Measurements from ENCODE around the gene CEP72. TPM values are rescaled to one million over a fixed set of nuclear protein-coding genes. Genes with fewer than 3 reads are reported as not detected.

CEP72 gene
- total and polyA plus RNA-seq, 2 of the 13 experiments (the other 11 are each of a cell fraction or from before 2014, with no cell fraction given): 3.4 to 9.4 TPM

DNA sequence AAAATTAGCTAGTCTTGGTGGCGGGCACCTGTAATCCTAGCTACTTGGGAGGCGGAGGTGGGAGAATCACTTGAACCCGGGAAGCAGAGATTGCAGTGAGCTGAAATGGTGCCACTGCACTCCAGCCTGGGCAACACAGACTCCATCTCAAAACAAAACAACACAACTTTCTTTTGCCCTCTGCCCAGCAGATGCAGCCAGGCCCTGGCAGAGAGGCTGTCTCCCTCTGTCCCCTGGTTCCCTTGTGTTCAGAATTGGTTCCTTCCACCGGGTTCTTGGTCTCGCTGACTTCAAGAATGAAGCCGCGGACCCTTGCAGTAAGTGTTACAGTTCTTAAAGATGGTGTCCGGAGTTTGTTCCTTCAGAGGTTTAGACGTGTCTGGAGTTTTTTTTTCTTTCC, 30.2 kb upstream of the CEP72 start:
- 51% methylated on average over 9 of the region's 9 CpGs for WGBS (ENCODE audit: low lambda C conversion rate)
- Histone ChIP-seq H3K4me1 (ENCODE audit: insufficient read depth, low read length) (peaks cover 10% of the 10 kb centered on the region; the same call in 1 of the 2 replicates), H3K9me3 (ENCODE audit: low read length) (peaks cover 5% of the 10 kb centered on the region; the same call in 1 of the 2 replicates), H3K27me3 (ENCODE audit: control insufficient read depth in 1 of 2, insufficient read depth in 2 of 2, low read length in 2 of 2) (peaks cover 4 to 47% of the 10 kb centered on the region in 2 experiments), H3K9ac (ENCODE audit: insufficient read depth, low read depth, low read length) (no peak overlapping the region), H3K36me3 (replicated peaks in 1 of 2; ENCODE audit: control insufficient read depth in 1 of 2, insufficient read depth in 2 of 2, low read length in 2 of 2) (no peaks in the 10 kb centered on the region), H4K20me1 (ENCODE audit: insufficient read depth, low read length) (no peaks in the 10 kb centered on the region), H3K27ac (ENCODE audit: extremely low read length, insufficient read depth, low read length) (no peak overlapping the region), H3K4me2 (ENCODE audit: low read depth, low read length) (no peak overlapping the region), H3K79me2 (ENCODE audit: insufficient read depth, low read length) (no peaks in the 10 kb centered on the region), H2AFZ (ENCODE audit: low read length) (no peak overlapping the region), H3K4me3 (replicated peaks in 1 of 3; ENCODE audit: insufficient read depth in 1 of 3, low read depth in 2 of 3, low read length in 3 of 3) (no peak overlapping the region)
- in situ Hi-C loops (cut with HindIII; ENCODE audit: extremely low pct_ligation_motif_present, low pct_unique_long_range_greater_than_20kb) (no loop called here), intact Hi-C loops (cut with micrococcal nuclease; ENCODE audit: unreplicated experiment) (no loop called here)
- POLR2A ChIA-PET: no interaction called here
- no peak for DNase-seq (ENCODE audit: low spot score)
- no peak for FAIRE-seq
- no peak for ATAC-seq
- no TSS peak for BruUV-seq (replicated peaks)
- CTCF ChIA-PET (ENCODE audit: low intra/inter-chr PET ratio, low total read pairs): no interaction called here
- no peak for TF ChIP-seq SMAD1 (CRISPR knock-in tag; IDR thresholded peaks at IDR 0.05; ENCODE audit: borderline replicate concordance, low read depth)
- no peak for TF ChIP-seq ZNF687 (CRISPR knock-in tag; IDR thresholded peaks at IDR 0.05)
- no peak for TF ChIP-seq ARNT2 (CRISPR knock-in tag; IDR thresholded peaks at IDR 0.05; ENCODE audit: low read depth)
- TF ChIP-seq MZF1 (CRISPR knock-in tag; IDR thresholded peaks at IDR 0.05; ENCODE audit: borderline replicate concordance): no peak
- TF ChIP-seq ZNF510 (CRISPR knock-in tag; IDR thresholded peaks at IDR 0.05; ENCODE audit: low read depth): no peak
- TF ChIP-seq BRF2 (CRISPR knock-in tag; IDR thresholded peaks at IDR 0.05): no peak
- TF ChIP-seq SMYD3 (CRISPR knock-in tag; IDR thresholded peaks at IDR 0.05): no peak
- TF ChIP-seq HMGA1 (CRISPR knock-in tag; conservative IDR thresholded peaks at IDR 0.05): no peak
- TF ChIP-seq SALL1 (CRISPR knock-in tag; IDR thresholded peaks at IDR 0.05): no peak
- TF ChIP-seq ZNF619 (CRISPR knock-in tag; IDR thresholded peaks at IDR 0.05): no peak
- TF ChIP-seq ARID4A (CRISPR knock-in tag; IDR thresholded peaks at IDR 0.05; ENCODE audit: borderline replicate concordance): no peak
- no peak for TF ChIP-seq JDP2 (CRISPR knock-in tag; IDR thresholded peaks at IDR 0.05; ENCODE audit: borderline replicate concordance)
- no peak for TF ChIP-seq ZNF253 (CRISPR knock-in tag; IDR thresholded peaks at IDR 0.05; ENCODE audit: borderline replicate concordance)
- TF ChIP-seq ZNF639 (CRISPR knock-in tag; conservative IDR thresholded peaks at IDR 0.05): no peak
- no peak for TF ChIP-seq SATB2 (CRISPR knock-in tag; IDR thresholded peaks at IDR 0.05)

All from HepG2 (cell line).